OCI-LY1 (cell line): ENCODE measurements around the gene INPP5J.
A peak's percentile ranks its signal among the peaks of the same experiment; 100 is the strongest.

ENCODE experiments used
- H2AFZ ChIP-seq: fragments of 200-600 bp; sonication (generic), shearing (Covaris generic); 2 replicates; pipeline ENCODE4 v1.6.0; 2014; ENCODE audit warnings: antibody characterized with exemption, mild to moderate bottlenecking, low read length
- H3F3A ChIP-seq: fragments of 200-600 bp; sonication (generic), shearing (Covaris generic); 2 replicates; pipeline ENCODE4 v1.6.0; 2014; ENCODE audit warnings: mild to moderate bottlenecking, antibody characterized with exemption, low read length, moderate library complexity; ENCODE audit not compliant: insufficient read depth
- H3K27ac ChIP-seq: fragments of 200-600 bp; sonication (generic); 2 replicates; pipeline ENCODE4 v1.5.1; 2014; ENCODE audit warnings: low read length, mixed run types, mild to moderate bottlenecking, low read depth; ENCODE audit not compliant: poor library complexity, severe bottlenecking
- H3K27me3 ChIP-seq: fragments of 200-600 bp; sonication (generic); 2 replicates; pipeline ENCODE4 v1.6.0; 2014; ENCODE audit warnings: antibody characterized with exemption, mild to moderate bottlenecking, low read length, moderate library complexity; ENCODE audit not compliant: insufficient read depth
- H3K36me3 ChIP-seq: fragments of 200-600 bp; sonication (generic); 2 replicates; pipeline ENCODE4 v1.6.1; 2014; ENCODE audit warnings: mild to moderate bottlenecking, antibody characterized with exemption, low read length, moderate library complexity, mixed read lengths; ENCODE audit not compliant: insufficient read depth
- H3K4me1 ChIP-seq: fragments of 200-600 bp; sonication (generic); 2 replicates; pipeline ENCODE4 v1.5.1; 2014; ENCODE audit warnings: mild to moderate bottlenecking, low read length, moderate library complexity; ENCODE audit not compliant: insufficient read depth, severe bottlenecking
- H3K4me2 ChIP-seq: fragments of 200-600 bp; sonication (generic), shearing (Covaris generic); 2 replicates; pipeline ENCODE4 v1.6.1; 2014; ENCODE audit warnings: low read length
- H3K4me3 ChIP-seq: fragments of 200-600 bp; sonication (generic); 2 replicates; pipeline ENCODE4 v1.5.1; 2014; ENCODE audit warnings: low read length, low read depth, mild to moderate bottlenecking, mixed read lengths; ENCODE audit not compliant: poor library complexity, severe bottlenecking
- H3K79me2 ChIP-seq: fragments of 200-600 bp; shearing (Covaris generic); 2 replicates; pipeline ENCODE4 v1.6.1; 2016; ENCODE audit warnings: mixed run types, low read length, mixed read lengths; ENCODE audit not compliant: insufficient read depth
- H3K9ac ChIP-seq: fragments of 200-600 bp; sonication (generic), shearing (Covaris generic); 2 replicates; pipeline ENCODE4 v1.6.1; 2014; ENCODE audit warnings: mild to moderate bottlenecking, low read length, mixed read lengths
- H3K9me2 ChIP-seq: fragments of 200-600 bp; sonication (generic), shearing (Covaris generic); 2 replicates; pipeline ENCODE4 v1.6.1; 2014; ENCODE audit warnings: low read depth, mild to moderate bottlenecking, low read length, mixed read lengths
- H3K9me3 ChIP-seq: fragments of 200-600 bp; shearing (Covaris generic); 2 replicates; pipeline ENCODE4 v1.6.1; 2014; ENCODE audit warnings: low read length, mixed read lengths
- H4K20me1 ChIP-seq: fragments of 200-600 bp; sonication (generic), shearing (Covaris generic); 2 replicates; pipeline ENCODE4 v1.6.0; 2016; ENCODE audit warnings: mild to moderate bottlenecking, low read length; ENCODE audit not compliant: insufficient read depth
- CTCF ChIP-seq: fragments of 200-600 bp; sonication (generic), shearing (Covaris generic); IDR thresholded peaks from 2 replicates; pipeline ENCODE4 v1.5.1; 2017; ENCODE audit warnings: mild to moderate bottlenecking, antibody characterized with exemption, low read length, moderate library complexity, mixed read lengths
- EZH2 ChIP-seq: fragments of 200-600 bp; sonication (generic), shearing (Covaris generic); IDR thresholded peaks from 2 replicates; pipeline ENCODE4 v1.8.0; 2017; ENCODE audit warnings: borderline replicate concordance, mixed run types, mild to moderate bottlenecking, antibody characterized with exemption, low read length, moderate library complexity, mixed read lengths

The INPP5J gene

GRCh38 chr22:31084811-31085492, 37.8 kb upstream of the INPP5J start:
- H3K4me3 ChIP-seq: peak overlapping the region; percentile 92
- no peaks in the 10 kb centered on the region for H4K20me1 ChIP-seq
- H3K9ac ChIP-seq: peak overlapping the region; percentile 96
- no peaks in the 10 kb centered on the region for H3K9me3 ChIP-seq
- H3K27me3 ChIP-seq: no peaks in the 10 kb centered on the region
- TF ChIP-seq EZH2 (no peak), CTCF (peak; percentile 86)
- peaks cover 58% of the 10 kb centered on the region for H3K4me1 ChIP-seq
- no peaks in the 10 kb centered on the region for H3K79me2 ChIP-seq
- H3K9me2 ChIP-seq: no peaks in the 10 kb centered on the region
- peak overlapping the region; percentile 77; the same call in 1 of the 2 replicates for H2AFZ ChIP-seq
- H3K27ac ChIP-seq: peak overlapping the region; percentile 81
- no peaks in the 10 kb centered on the region for H3F3A ChIP-seq
- no peaks in the 10 kb centered on the region for H3K36me3 ChIP-seq
- peak overlapping the region; percentile 94 for H3K4me2 ChIP-seq

DNA sequence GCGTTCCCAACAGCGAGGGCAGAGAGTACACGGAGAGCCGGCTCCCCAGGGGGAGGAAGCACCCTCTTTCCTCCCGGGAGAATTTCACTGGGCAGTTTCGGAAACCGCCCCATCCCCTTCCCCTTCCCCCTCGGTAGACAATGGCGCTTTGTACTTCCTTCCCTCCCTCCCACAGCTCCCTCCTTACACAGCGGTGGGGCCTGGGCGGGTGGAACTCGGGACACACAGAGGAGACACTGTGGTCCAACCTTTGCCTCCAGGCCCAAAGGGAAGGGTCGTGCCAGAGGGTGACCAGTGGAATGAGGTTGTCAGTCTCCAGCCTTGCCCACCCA, 37.3 kb upstream of the INPP5J start:
- no peak for TF ChIP-seq EZH2
- TF ChIP-seq CTCF: no peak
- Histone ChIP-seq H3K4me3 (peak overlapping the region; percentile 92), H3K9ac (peak overlapping the region; percentile 96; the same call in 1 of the 2 replicates), H3K4me2 (peak overlapping the region; percentile 94), H3K27ac (no peak overlapping the region), H3K36me3 (no peaks in the 10 kb centered on the region), H4K20me1 (no peaks in the 10 kb centered on the region), H3F3A (no peaks in the 10 kb centered on the region), H3K4me1 (peaks cover 55% of the 10 kb centered on the region), H3K27me3 (no peaks in the 10 kb centered on the region), H3K9me2 (no peaks in the 10 kb centered on the region), H2AFZ (no peak overlapping the region), H3K9me3 (no peaks in the 10 kb centered on the region), H3K79me2 (no peaks in the 10 kb centered on the region)

DNA sequence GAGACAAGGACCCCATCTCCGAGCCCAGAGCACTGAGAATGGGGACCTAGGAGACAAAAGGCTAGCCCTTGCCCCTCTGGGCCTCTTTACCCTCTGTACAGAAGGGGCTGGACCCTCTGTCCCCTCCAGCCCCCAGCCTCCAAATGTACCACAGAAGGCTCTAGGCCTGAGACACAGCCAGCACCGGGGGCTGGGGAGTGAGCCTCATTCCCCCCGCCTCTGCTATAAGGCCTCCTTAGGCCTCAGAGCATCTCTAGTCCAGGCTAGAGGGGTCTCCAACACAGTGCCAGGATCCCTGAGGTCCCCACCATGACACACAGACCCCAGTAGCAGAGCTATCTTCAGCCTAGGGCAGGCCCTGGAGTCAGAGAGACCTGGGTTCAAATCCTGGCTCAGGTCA, 36.8 kb upstream of the INPP5J start:
- no peaks in the 10 kb centered on the region for H3K79me2 ChIP-seq
- TF ChIP-seq CTCF: no peak
- TF ChIP-seq EZH2: no peak
- H3K27ac ChIP-seq: no peak overlapping the region
- no peak overlapping the region for H2AFZ ChIP-seq
- peak overlapping the region; percentile 94; the same call in 1 of the 2 replicates for H3K4me2 ChIP-seq
- no peaks in the 10 kb centered on the region for H3K36me3 ChIP-seq
- no peaks in the 10 kb centered on the region for H3K9me3 ChIP-seq
- H3K9ac ChIP-seq: no peak overlapping the region; the same call in 1 of the 2 replicates
- no peaks in the 10 kb centered on the region for H3F3A ChIP-seq
- H3K27me3 ChIP-seq: no peaks in the 10 kb centered on the region
- no peaks in the 10 kb centered on the region for H4K20me1 ChIP-seq
- peaks cover 53% of the 10 kb centered on the region for H3K4me1 ChIP-seq
- no peak overlapping the region for H3K4me3 ChIP-seq
- H3K9me2 ChIP-seq: no peaks in the 10 kb centered on the region
